ENCODE data around the gene NME9. TPM values are rescaled to one million over a fixed set of nuclear protein-coding genes. Genes with fewer than 3 reads are reported as not detected.

NME9 gene
- total and polyA plus RNA-seq, 2 donors (not counting 1 experiment from before 2014, with no cell fraction given) = not detected

DNA sequence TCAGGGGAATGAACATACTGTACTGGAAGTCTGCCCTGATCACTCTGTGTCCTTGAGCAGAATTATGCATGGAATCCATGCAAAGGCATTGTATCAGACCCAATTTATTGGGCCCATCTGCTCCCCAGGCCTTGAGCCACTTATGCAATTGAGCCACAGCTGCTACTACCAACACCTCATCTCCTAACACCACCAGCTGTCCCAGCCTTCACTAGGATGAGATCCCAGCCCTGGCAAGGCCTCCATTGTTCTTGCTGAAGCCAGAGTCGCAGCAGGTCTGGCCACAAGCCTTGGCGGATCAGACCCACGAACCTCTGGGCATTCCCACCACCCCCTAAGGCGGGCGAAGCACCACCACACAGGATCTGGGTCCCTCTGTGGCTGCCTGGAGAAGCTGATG, 9.2 kb upstream of the NME9 start:
- no peak for TF ChIP-seq EZH2 (IDR thresholded peaks at IDR 0.05; ENCODE audit: low read length, missing control alignments)
- TF ChIP-seq, protein P1, sequence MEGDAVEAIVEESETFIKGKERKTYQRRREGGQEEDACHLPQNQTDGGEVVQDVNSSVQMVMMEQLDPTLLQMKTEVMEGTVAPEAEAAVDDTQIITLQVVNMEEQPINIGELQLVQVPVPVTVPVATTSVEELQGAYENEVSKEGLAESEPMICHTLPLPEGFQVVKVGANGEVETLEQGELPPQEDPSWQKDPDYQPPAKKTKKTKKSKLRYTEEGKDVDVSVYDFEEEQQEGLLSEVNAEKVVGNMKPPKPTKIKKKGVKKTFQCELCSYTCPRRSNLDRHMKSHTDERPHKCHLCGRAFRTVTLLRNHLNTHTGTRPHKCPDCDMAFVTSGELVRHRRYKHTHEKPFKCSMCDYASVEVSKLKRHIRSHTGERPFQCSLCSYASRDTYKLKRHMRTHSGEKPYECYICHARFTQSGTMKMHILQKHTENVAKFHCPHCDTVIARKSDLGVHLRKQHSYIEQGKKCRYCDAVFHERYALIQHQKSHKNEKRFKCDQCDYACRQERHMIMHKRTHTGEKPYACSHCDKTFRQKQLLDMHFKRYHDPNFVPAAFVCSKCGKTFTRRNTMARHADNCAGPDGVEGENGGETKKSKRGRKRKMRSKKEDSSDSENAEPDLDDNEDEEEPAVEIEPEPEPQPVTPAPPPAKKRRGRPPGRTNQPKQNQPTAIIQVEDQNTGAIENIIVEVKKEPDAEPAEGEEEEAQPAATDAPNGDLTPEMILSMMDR (conservative IDR thresholded peaks at IDR 0.05 in 1 of 2, IDR thresholded peaks at IDR 0.05 in 1 of 2; ENCODE audit: low read depth in 1 of 2, low read length in 2 of 2) = no peak
- Histone ChIP-seq H3K4me2 (ENCODE audit: extremely low read depth, insufficient read depth, low read length) (no peak overlapping the region), H2AFZ (ENCODE audit: low read length) (no peak overlapping the region), H3K9ac (ENCODE audit: insufficient read depth, low read length) (no peak overlapping the region), H4K20me1 (ENCODE audit: control insufficient read depth, extremely low read depth, insufficient read depth, low read length) (no peaks in the 10 kb centered on the region), H3K27me3 (ENCODE audit: control insufficient read depth, insufficient read depth, low read length) (peaks cover 6% of the 10 kb centered on the region), H3K4me3 (replicated peaks in 1 of 4; ENCODE audit: control extremely low read depth in 1 of 4, insufficient read depth in 1 of 4, low read depth in 3 of 4, low read length in 4 of 4) (no peak overlapping the region), H3K36me3 (ENCODE audit: control insufficient read depth, insufficient read depth, low read length) (no peaks in the 10 kb centered on the region), H3K9me3 (ENCODE audit: control insufficient read depth, insufficient read depth, low read depth, low read length) (no peaks in the 10 kb centered on the region), H3K79me2 (ENCODE audit: control insufficient read depth, insufficient read depth, low read length) (no peaks in the 10 kb centered on the region), H3K27ac (ENCODE audit: insufficient read depth, low read length) (no peak overlapping the region), H3K4me1 (ENCODE audit: control insufficient read depth, extremely low read depth, insufficient read depth, low read length) (no peaks in the 10 kb centered on the region)
- DNase-seq (ENCODE audit: low read depth in 2 of 2) = no peak

DNA sequence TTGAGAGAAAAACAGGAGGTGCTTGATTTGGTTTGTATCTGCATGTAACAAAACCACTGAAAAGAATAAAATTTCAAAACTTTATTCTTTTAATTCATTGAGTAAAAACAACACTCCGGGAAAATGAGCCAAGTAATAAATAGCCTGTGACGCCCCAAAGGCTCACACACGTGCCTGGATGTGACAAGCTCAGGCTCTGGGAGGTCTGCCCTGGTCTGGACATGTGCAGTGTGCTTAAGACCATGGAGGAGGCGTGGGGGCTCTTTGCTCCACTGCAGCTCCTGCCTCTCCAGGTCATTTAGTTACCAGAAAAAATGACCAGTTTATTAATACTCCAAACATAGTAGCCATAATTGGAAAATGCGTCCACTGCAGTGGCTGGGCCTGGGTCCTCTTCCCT, 8.6 kb upstream of the NME9 start:
- Histone ChIP-seq H4K20me1 (ENCODE audit: control insufficient read depth, extremely low read depth, insufficient read depth, low read length) (no peaks in the 10 kb centered on the region), H3K27ac (ENCODE audit: insufficient read depth, low read length) (no peak overlapping the region), H3K9me3 (ENCODE audit: control insufficient read depth, insufficient read depth, low read depth, low read length) (no peaks in the 10 kb centered on the region), H3K27me3 (ENCODE audit: control insufficient read depth, insufficient read depth, low read length) (peaks cover 6% of the 10 kb centered on the region), H2AFZ (ENCODE audit: low read length) (no peak overlapping the region), H3K4me1 (ENCODE audit: control insufficient read depth, extremely low read depth, insufficient read depth, low read length) (no peaks in the 10 kb centered on the region), H3K4me2 (ENCODE audit: extremely low read depth, insufficient read depth, low read length) (no peak overlapping the region), H3K79me2 (ENCODE audit: control insufficient read depth, insufficient read depth, low read length) (no peaks in the 10 kb centered on the region), H3K4me3 (replicated peaks in 1 of 4; ENCODE audit: control extremely low read depth in 1 of 4, insufficient read depth in 1 of 4, low read depth in 3 of 4, low read length in 4 of 4) (no peak overlapping the region), H3K9ac (ENCODE audit: insufficient read depth, low read length) (no peak overlapping the region), H3K36me3 (ENCODE audit: control insufficient read depth, insufficient read depth, low read length) (no peaks in the 10 kb centered on the region)
- TF ChIP-seq EZH2 (IDR thresholded peaks at IDR 0.05; ENCODE audit: low read length, missing control alignments) = no peak
- TF ChIP-seq, protein P1 (conservative IDR thresholded peaks at IDR 0.05 in 1 of 2, IDR thresholded peaks at IDR 0.05 in 1 of 2; ENCODE audit: low read depth in 1 of 2, low read length in 2 of 2) = no peak
- DNase-seq (ENCODE audit: low read depth in 2 of 2) = no peak

- Histone ChIP-seq H4K20me1 (ENCODE audit: control insufficient read depth, extremely low read depth, insufficient read depth, low read length) (no peaks in the 10 kb centered on the region), H3K36me3 (ENCODE audit: control insufficient read depth, insufficient read depth, low read length) (no peaks in the 10 kb centered on the region), H3K4me3 (replicated peaks in 1 of 4; ENCODE audit: control extremely low read depth in 1 of 4, insufficient read depth in 1 of 4, low read depth in 3 of 4, low read length in 4 of 4) (no peak overlapping the region), H3K4me2 (ENCODE audit: extremely low read depth, insufficient read depth, low read length) (no peak overlapping the region), H3K9ac (ENCODE audit: insufficient read depth, low read length) (no peak overlapping the region), H3K79me2 (ENCODE audit: control insufficient read depth, insufficient read depth, low read length) (no peaks in the 10 kb centered on the region), H3K9me3 (ENCODE audit: control insufficient read depth, insufficient read depth, low read depth, low read length) (no peaks in the 10 kb centered on the region), H3K4me1 (ENCODE audit: control insufficient read depth, extremely low read depth, insufficient read depth, low read length) (no peaks in the 10 kb centered on the region), H2AFZ (ENCODE audit: low read length) (no peak overlapping the region), H3K27me3 (ENCODE audit: control insufficient read depth, insufficient read depth, low read length) (peaks cover 6% of the 10 kb centered on the region), H3K27ac (ENCODE audit: insufficient read depth, low read length) (no peak overlapping the region)
- no peak for DNase-seq (ENCODE audit: low read depth in 2 of 2)
- TF ChIP-seq, protein P1 (conservative IDR thresholded peaks at IDR 0.05 in 1 of 2, IDR thresholded peaks at IDR 0.05 in 1 of 2; ENCODE audit: low read depth in 1 of 2, low read length in 2 of 2) = no peak
- TF ChIP-seq EZH2 (IDR thresholded peaks at IDR 0.05; ENCODE audit: low read length, missing control alignments) = no peak
These were observed 6.9 kb upstream of the NME9 start for GRCh38 chr3:138336454-138336999.
